Stimulated activated naive CD8-positive, alpha-beta T cell treated with anti-CD3 and anti-CD28 coated beads, Interleukin-15, amount 100 ng/mL, for 72 hours (primary cell): ENCODE measurements around the gene ACP3.

Source experiments
- ATAC-seq: fragments of 150-1000 bp; cut with Tn5 transposase; 2 replicates; pipeline ENCODE4 v1.10.0; 2021; ENCODE audit warnings: mild to moderate bottlenecking, moderate library complexity
- DNase-seq, 2 donors: peaks; one replicate each; pipeline ENCODE4 v3.0.0; 2021 to 2022
- H3K27ac Mint-ChIP-seq, 2 donors: one replicate each; pipeline ENCODE4 v1.8.0; 2022; ENCODE audit warnings: mild to moderate bottlenecking in 2 of 2, mixed read lengths in 2 of 2, moderate library complexity in 2 of 2
- H3K27me3 Mint-ChIP-seq: one replicate; pipeline ENCODE4 v1.8.0; 2022; ENCODE audit warnings: mixed read lengths
- H3K4me1 Mint-ChIP-seq: one replicate; pipeline ENCODE4 v1.8.0; 2022; ENCODE audit warnings: mild to moderate bottlenecking, mixed read lengths
- H3K4me3 Mint-ChIP-seq, 2 donors: one replicate each; pipeline ENCODE4 v1.8.0; 2022; ENCODE audit warnings: mild to moderate bottlenecking in 2 of 2, mixed read lengths in 2 of 2, moderate library complexity in 1 of 2
- H3K9me3 Mint-ChIP-seq, 2 donors: one replicate each; pipeline ENCODE4 v1.8.0; 2022; ENCODE audit warnings: mixed read lengths in 2 of 2

Gene ACP3

GRCh38 chr3:132317229-132317948, at the start of gene ACP3:
TSS of gene ACP3 (plus strand) at chr3:132317407. CDS start at chr3:132317457, 50 bp downstream.
- H3K27ac Mint-ChIP-seq = no peak within 1 kb of the TSS
- no peak for ATAC-seq

GRCh38 chr3:132268956-132269355, 48.3 kb upstream of the ACP3 start:
- H3K4me1 Mint-ChIP-seq = no peaks in the 10 kb centered on the region
- H3K27ac Mint-ChIP-seq = no peak overlapping the region
- H3K27me3 Mint-ChIP-seq = no peaks in the 10 kb centered on the region
- DNase-seq = no peak
- ATAC-seq = no peak
- no peak overlapping the region for H3K4me3 Mint-ChIP-seq
- H3K9me3 Mint-ChIP-seq = no peaks in the 10 kb centered on the region

More at GRCh38 chr3:132317229-132317948, at the start of gene ACP3:
- no peak for DNase-seq
- no peaks in the 10 kb centered on the region for H3K4me1 Mint-ChIP-seq
- H3K27me3 Mint-ChIP-seq = peaks cover 10% of the 10 kb centered on the region
- H3K9me3 Mint-ChIP-seq = no peaks in the 10 kb centered on the region
- no peak within 1 kb of the TSS for H3K4me3 Mint-ChIP-seq

- no peak for ATAC-seq
- no peak overlapping the region for H3K4me3 Mint-ChIP-seq
These were observed 44.2 kb upstream of the ACP3 start for GRCh38 chr3:132273036-132273435.

GRCh38 chr3:132276228-132276906, 40.8 kb upstream of the ACP3 start:
- Mint-ChIP-seq H3K27me3 (no peaks in the 10 kb centered on the region), H3K4me1 (no peaks in the 10 kb centered on the region), H3K4me3 (no peak overlapping the region), H3K9me3 (peaks cover 9 to 10% of the 10 kb centered on the region in 2 donors), H3K27ac (no peak overlapping the region)
- ATAC-seq (no peak), DNase-seq (no peak)

More at GRCh38 chr3:132273036-132273435, 44.2 kb upstream of the ACP3 start:
- H3K9me3 Mint-ChIP-seq = peaks cover 5 to 10% of the 10 kb centered on the region in 2 donors
- H3K27me3 Mint-ChIP-seq = no peaks in the 10 kb centered on the region
- H3K27ac Mint-ChIP-seq = no peak overlapping the region
- no peaks in the 10 kb centered on the region for H3K4me1 Mint-ChIP-seq
- no peak for DNase-seq

GRCh38 chr3:132279030-132279429, 38.2 kb upstream of the ACP3 start:
- ATAC-seq = no peak
- peaks cover 9 to 10% of the 10 kb centered on the region in 2 donors for H3K9me3 Mint-ChIP-seq
- no peak for DNase-seq
- H3K4me1 Mint-ChIP-seq = no peaks in the 10 kb centered on the region
- H3K27me3 Mint-ChIP-seq = no peaks in the 10 kb centered on the region
- H3K27ac Mint-ChIP-seq = no peak overlapping the region
- no peak overlapping the region for H3K4me3 Mint-ChIP-seq

- Mint-ChIP-seq H3K4me3 (no peak overlapping the region), H3K4me1 (no peaks in the 10 kb centered on the region), H3K27ac (no peak overlapping the region), H3K9me3 (peaks cover 0 to under 1% of the 10 kb centered on the region in 2 donors), H3K27me3 (peaks cover 6% of the 10 kb centered on the region)
- DNase-seq (no peak), ATAC-seq (no peak)
These were observed 33.8 kb upstream of the ACP3 start for GRCh38 chr3:132283440-132283839.

- no peaks in the 10 kb centered on the region for H3K4me1 Mint-ChIP-seq
- no peaks in the 10 kb centered on the region for H3K9me3 Mint-ChIP-seq
- no peak overlapping the region for H3K4me3 Mint-ChIP-seq
- ATAC-seq (no peak), DNase-seq (no peak)
- no peak overlapping the region for H3K27ac Mint-ChIP-seq
- peaks cover 6% of the 10 kb centered on the region for H3K27me3 Mint-ChIP-seq
These were observed 33.2 kb upstream of the ACP3 start for GRCh38 chr3:132283916-132284405.

- no peaks in the 10 kb centered on the region for H3K9me3 Mint-ChIP-seq
- no peak overlapping the region for H3K27ac Mint-ChIP-seq
- no peak for ATAC-seq
- no peaks in the 10 kb centered on the region for H3K4me1 Mint-ChIP-seq
- no peak overlapping the region for H3K4me3 Mint-ChIP-seq
- no peak for DNase-seq
- peaks cover 14% of the 10 kb centered on the region for H3K27me3 Mint-ChIP-seq
These were observed 32.2 kb upstream of the ACP3 start for GRCh38 chr3:132284781-132285619.

GRCh38 chr3:132285620-132285945, 31.6 kb upstream of the ACP3 start:
- H3K4me3 Mint-ChIP-seq = no peak overlapping the region
- ATAC-seq (no peak), DNase-seq (no peak)
- H3K4me1 Mint-ChIP-seq = no peaks in the 10 kb centered on the region
- no peaks in the 10 kb centered on the region for H3K9me3 Mint-ChIP-seq
- peaks cover 14% of the 10 kb centered on the region for H3K27me3 Mint-ChIP-seq
- H3K27ac Mint-ChIP-seq = no peak overlapping the region

- H3K4me1 Mint-ChIP-seq = no peaks in the 10 kb centered on the region
These were observed 31.2 kb upstream of the ACP3 start for GRCh38 chr3:132286035-132286434.

GRCh38 chr3:132288357-132288756, 28.9 kb upstream of the ACP3 start:
- DNase-seq (no peak), ATAC-seq (no peak)
- no peaks in the 10 kb centered on the region for H3K9me3 Mint-ChIP-seq
- H3K4me3 Mint-ChIP-seq = no peak overlapping the region
- H3K27ac Mint-ChIP-seq = no peak overlapping the region
- peaks cover 14% of the 10 kb centered on the region for H3K27me3 Mint-ChIP-seq
- no peaks in the 10 kb centered on the region for H3K4me1 Mint-ChIP-seq

More at GRCh38 chr3:132286035-132286434, 31.2 kb upstream of the ACP3 start:
- Mint-ChIP-seq H3K4me3 (no peak overlapping the region), H3K27me3 (peaks cover 14% of the 10 kb centered on the region), H3K27ac (no peak overlapping the region), H3K9me3 (no peaks in the 10 kb centered on the region)
- DNase-seq (no peak), ATAC-seq (no peak)

- no peak for DNase-seq
- Mint-ChIP-seq H3K9me3 (no peaks in the 10 kb centered on the region), H3K27ac (no peak overlapping the region), H3K4me3 (no peak overlapping the region), H3K4me1 (no peaks in the 10 kb centered on the region), H3K27me3 (peaks cover 14% of the 10 kb centered on the region)
- no peak for ATAC-seq
These were observed 27.9 kb upstream of the ACP3 start for GRCh38 chr3:132289316-132289715.

- ATAC-seq = no peak
- Mint-ChIP-seq H3K9me3 (peaks cover 2 to 5% of the 10 kb centered on the region in 2 donors), H3K4me3 (no peak overlapping the region), H3K4me1 (no peaks in the 10 kb centered on the region), H3K27ac (no peak overlapping the region), H3K27me3 (peaks cover 19% of the 10 kb centered on the region)
- no peak for DNase-seq
These were observed 26.4 kb upstream of the ACP3 start for GRCh38 chr3:132290833-132291232.

GRCh38 chr3:132292042-132292441, 25.2 kb upstream of the ACP3 start:
- no peak for DNase-seq
- no peak overlapping the region for H3K27ac Mint-ChIP-seq
- ATAC-seq = no peak
- peaks cover 21% of the 10 kb centered on the region for H3K27me3 Mint-ChIP-seq
- peaks cover 3 to 12% of the 10 kb centered on the region in 2 donors for H3K9me3 Mint-ChIP-seq
- H3K4me1 Mint-ChIP-seq = no peaks in the 10 kb centered on the region
- no peak overlapping the region for H3K4me3 Mint-ChIP-seq

GRCh38 chr3:132293251-132293650, 24.0 kb upstream of the ACP3 start:
- peaks cover 15% of the 10 kb centered on the region for H3K27me3 Mint-ChIP-seq
- H3K27ac Mint-ChIP-seq = no peak overlapping the region

More at GRCh38 chr3:132293251-132293650, 24.0 kb upstream of the ACP3 start:
- Mint-ChIP-seq H3K4me1 (no peaks in the 10 kb centered on the region), H3K4me3 (no peak overlapping the region), H3K9me3 (peaks cover 3 to 12% of the 10 kb centered on the region in 2 donors)
- DNase-seq = no peak
- ATAC-seq = no peak
